Ovary (tissue), 3 donors: ENCODE data around the gene VPS33B.

Experiments
- CTCF ChIP-seq, 3 donors: fragments of 450-650 bp in 2 of 3; fragments of 200-600 bp in 1 of 3; IDR thresholded peaks; one replicate each; pipeline versions ENCODE4 v1.5.1 to v1.8.0; 2016 to 2022; ENCODE audit warnings: antibody characterized with exemption in 3 of 3, mild to moderate bottlenecking in 1 of 3
- POLR2A ChIP-seq: fragments of 450-650 bp; IDR thresholded peaks from one replicate; pipeline ENCODE4 v1.6.1; 2017; ENCODE audit warnings: antibody characterized with exemption, mild to moderate bottlenecking, moderate library complexity
- donor health status: DM: no; HTN: no; CAD: no.

- TF ChIP-seq CTCF (IDR thresholded peaks at IDR 0.05) (no peak), POLR2A (no peak)
These were observed 39.6 kb upstream of the VPS33B start for GRCh38 chr15:91061997-91062396.
